KMS-11 (cell line): ENCODE measurements around the gene TRERF1.

Experiments used
- H2AFZ ChIP-seq: fragments of 200-600 bp; sonication (generic); 2 replicates; pipeline ENCODE4 v1.6.1; 2016; ENCODE audit warnings: antibody characterized with exemption, mixed run types, low read depth
- H3K27ac ChIP-seq: fragments of 200-600 bp; sonication (generic); 2 replicates; pipeline ENCODE4 v1.6.1; 2016; ENCODE audit warnings: mild to moderate bottlenecking, mixed run types
- H3K27me3 ChIP-seq: fragments of 200-600 bp; sonication (generic); 2 replicates; pipeline ENCODE4 v1.6.1; 2017; ENCODE audit warnings: mild to moderate bottlenecking, low read depth, mixed run types, moderate library complexity; ENCODE audit not compliant: insufficient read depth
- H3K36me3 ChIP-seq: fragments of 200-600 bp; sonication (generic); 2 replicates; pipeline ENCODE4 v1.6.1; 2017; ENCODE audit warnings: mild to moderate bottlenecking, mixed run types; ENCODE audit not compliant: insufficient read depth
- H3K4me1 ChIP-seq: fragments of 200-600 bp; sonication (generic); 2 replicates; pipeline ENCODE4 v1.6.1; 2016; ENCODE audit warnings: mild to moderate bottlenecking, low read depth, mixed run types; ENCODE audit not compliant: poor library complexity, severe bottlenecking
- H3K4me2 ChIP-seq: fragments of 200-600 bp; sonication (generic); 2 replicates; pipeline ENCODE4 v1.7.0; 2016; ENCODE audit warnings: mild to moderate bottlenecking, mixed run types
- H3K4me3 ChIP-seq: fragments of 200-600 bp; sonication (generic); IDR thresholded peaks from 2 replicates; pipeline ENCODE4 v1.6.1; 2017; ENCODE audit warnings: low read depth, low read length, mixed read lengths; ENCODE audit not compliant: insufficient read depth
- H3K79me2 ChIP-seq: fragments of 200-600 bp; sonication (generic); 2 replicates; pipeline ENCODE4 v1.6.1; 2016; ENCODE audit warnings: low read depth, mixed run types; ENCODE audit not compliant: insufficient read depth
- H3K9ac ChIP-seq: fragments of 200-600 bp; sonication (generic); 2 replicates; pipeline ENCODE4 v1.6.1; 2016; ENCODE audit warnings: mild to moderate bottlenecking, mixed run types
- H4K20me1 ChIP-seq: fragments of 200-600 bp; sonication (generic); 2 replicates; pipeline ENCODE4 v1.6.1; 2016; ENCODE audit warnings: mild to moderate bottlenecking, mixed run types; ENCODE audit not compliant: insufficient read depth
- CTCF ChIP-seq: fragments of 200-600 bp; sonication (generic); conservative IDR thresholded peaks from 2 replicates; pipeline ENCODE4 v1.6.1; 2017; ENCODE audit warnings: low read depth, mild to moderate bottlenecking, antibody characterized with exemption, low read length, moderate library complexity, mixed read lengths

TRERF1 gene

GRCh38 chr6:42453031-42453653 lies 1.4 kb upstream of the TRERF1 start:
- Histone ChIP-seq H3K9ac (peak overlapping the region; percentile 97), H2AFZ (peak overlapping the region; percentile 93), H3K79me2 (peaks cover 22% of the 10 kb centered on the region; the same call in 1 of the 2 replicates), H3K4me3 (no peak overlapping the region), H3K27me3 (no peaks in the 10 kb centered on the region), H3K4me1 (peaks cover 14% of the 10 kb centered on the region), H3K36me3 (no peaks in the 10 kb centered on the region), H4K20me1 (no peaks in the 10 kb centered on the region), H3K4me2 (peak overlapping the region; percentile 85), H3K27ac (peak overlapping the region; percentile 97)
- no peak for TF ChIP-seq CTCF

- peak overlapping the region; percentile 93 for H2AFZ ChIP-seq
These were observed 675 bp upstream of the TRERF1 start for GRCh38 chr6:42452171-42453030.

GRCh38 chr6:42450477-42451332 lies 1.0 kb downstream of the TRERF1 start:
- Histone ChIP-seq H3K4me1 (peaks cover 14% of the 10 kb centered on the region), H3K9ac (peak overlapping the region; percentile 46), H3K4me3 (no peak overlapping the region), H4K20me1 (no peaks in the 10 kb centered on the region), H3K27ac (peak overlapping the region; percentile 97; the same call in 1 of the 2 replicates), H3K79me2 (peaks cover 42% of the 10 kb centered on the region), H3K27me3 (no peaks in the 10 kb centered on the region), H3K4me2 (peak overlapping the region; percentile 94), H2AFZ (peak overlapping the region; percentile 80), H3K36me3 (no peaks in the 10 kb centered on the region)
- TF ChIP-seq CTCF, result no peak

More at GRCh38 chr6:42452171-42453030, 675 bp upstream of the TRERF1 start:
- no peak for TF ChIP-seq CTCF
- Histone ChIP-seq H4K20me1 (no peaks in the 10 kb centered on the region), H3K4me3 (no peak overlapping the region), H3K4me2 (peak overlapping the region; percentile 85), H3K27me3 (no peaks in the 10 kb centered on the region), H3K9ac (peak overlapping the region; percentile 97), H3K4me1 (peaks cover 14% of the 10 kb centered on the region), H3K36me3 (no peaks in the 10 kb centered on the region), H3K79me2 (peaks cover 30% of the 10 kb centered on the region), H3K27ac (peak overlapping the region; percentile 97)

GRCh38 chr6:42449917-42450476 lies 1.7 kb downstream of the TRERF1 start:
- no peak overlapping the region for H2AFZ ChIP-seq
- H3K79me2 ChIP-seq, result peaks cover 42% of the 10 kb centered on the region
- peaks cover 14% of the 10 kb centered on the region for H3K4me1 ChIP-seq
- no peaks in the 10 kb centered on the region for H3K27me3 ChIP-seq
- peak overlapping the region; percentile 94 for H3K4me2 ChIP-seq
- H3K4me3 ChIP-seq, result no peak overlapping the region
- no peak overlapping the region for H3K9ac ChIP-seq
- no peaks in the 10 kb centered on the region for H3K36me3 ChIP-seq
- no peak overlapping the region for H3K27ac ChIP-seq
- no peak for TF ChIP-seq CTCF
- H4K20me1 ChIP-seq, result no peaks in the 10 kb centered on the region
